Neuronal stem cell (in vitro differentiated cells): ENCODE measurements around the gene PLXNA3.

Experiments
- DNase-seq: peaks from one replicate; pipeline ENCODE4 v3.0.0-alpha.2; 2013; ENCODE audit warnings: low spot score
- H2AFZ ChIP-seq: one replicate; pipeline ENCODE4 v1.6.1; 2013; ENCODE audit warnings: mild to moderate bottlenecking, low read length, inconsistent platforms
- H2AK5ac ChIP-seq: 2 replicates; pipeline ENCODE4 v1.6.1; 2013; ENCODE audit warnings: low read depth, mild to moderate bottlenecking, inconsistent platforms, low read length, moderate library complexity, mixed read lengths
- H2BK120ac ChIP-seq: 2 replicates; pipeline ENCODE4 v1.6.1; 2013; ENCODE audit warnings: low read depth, mild to moderate bottlenecking, inconsistent platforms, low read length, moderate library complexity, mixed read lengths
- H2BK12ac ChIP-seq: one replicate; pipeline ENCODE4 v1.6.1; 2013; ENCODE audit warnings: low read length, inconsistent platforms
- H2BK15ac ChIP-seq: 2 replicates; pipeline ENCODE4 v1.6.1; 2013; ENCODE audit warnings: mild to moderate bottlenecking, low read length, inconsistent platforms, mixed read lengths
- H2BK5ac ChIP-seq: one replicate; pipeline ENCODE4 v1.6.1; 2013; ENCODE audit warnings: inconsistent platforms, mild to moderate bottlenecking, low read length, moderate library complexity
- H3K14ac ChIP-seq: one replicate; pipeline ENCODE4 v1.6.1; 2013; ENCODE audit warnings: low read length, inconsistent platforms
- H3K18ac ChIP-seq: 2 replicates; pipeline ENCODE4 v1.6.1; 2013; ENCODE audit warnings: low read length, inconsistent platforms
- H3K23ac ChIP-seq: 2 replicates; pipeline ENCODE4 v1.6.1; 2013; ENCODE audit warnings: low read depth, mild to moderate bottlenecking, mixed read lengths, low read length, inconsistent platforms; ENCODE audit not compliant: poor library complexity
- H3K27ac ChIP-seq: replicated peaks from 3 replicates; pipeline ENCODE4 v1.5.1; 2013; ENCODE audit warnings: low read length, inconsistent platforms
- H3K27me3 ChIP-seq, 3 experiments: 2 replicates each; pipeline ENCODE4 v1.6.1; 2013; ENCODE audit warnings: low read length in 3 of 3, mild to moderate bottlenecking in 2 of 3, inconsistent platforms in 1 of 3, low read depth in 1 of 3, mixed read lengths in 1 of 3, moderate library complexity in 1 of 3; ENCODE audit not compliant: control insufficient read depth in 3 of 3, insufficient read depth in 3 of 3
- H3K36me3 ChIP-seq, 2 donors: replicated peaks in 1 of 2; 2 replicates each; pipeline ENCODE4 v1.6.1; 2013; ENCODE audit warnings: low read length in 2 of 2; ENCODE audit not compliant: control insufficient read depth in 2 of 2, insufficient read depth in 2 of 2
- H3K4ac ChIP-seq: 2 replicates; pipeline ENCODE4 v1.6.1; 2013; ENCODE audit warnings: inconsistent platforms, mild to moderate bottlenecking, low read length, moderate library complexity
- H3K4me1 ChIP-seq, 2 donors: 1 replicate in 1 of 2; 2 replicates in 1 of 2; pipeline ENCODE4 v1.6.1; 2013; ENCODE audit warnings: low read length in 2 of 2, low read depth in 1 of 2; ENCODE audit not compliant: control insufficient read depth in 2 of 2, insufficient read depth in 1 of 2
- H3K4me2 ChIP-seq: one replicate; pipeline ENCODE4 v1.6.1; 2013; ENCODE audit warnings: mild to moderate bottlenecking, low read length, inconsistent platforms; ENCODE audit not compliant: insufficient read depth, poor library complexity, severe bottlenecking
- H3K4me3 ChIP-seq, 2 donors: 2 replicates each; pipeline ENCODE4 v1.5.1; 2013; ENCODE audit warnings: low read length in 2 of 2, mild to moderate bottlenecking in 2 of 2, inconsistent platforms in 1 of 2, moderate library complexity in 1 of 2
- H3K79me1 ChIP-seq: one replicate; pipeline ENCODE4 v1.6.1; 2013; ENCODE audit warnings: low read depth, mild to moderate bottlenecking, inconsistent platforms, low read length, moderate library complexity
- H3K9ac ChIP-seq: one replicate; pipeline ENCODE4 v1.6.1; 2013; ENCODE audit warnings: mild to moderate bottlenecking, low read depth, low read length, inconsistent platforms; ENCODE audit not compliant: poor library complexity
- H3K9me3 ChIP-seq, 2 donors: replicated peaks in 1 of 2; 2 replicates each; pipeline versions ENCODE3 to v1.6.1; 2013; ENCODE audit warnings: low read length in 2 of 2, mild to moderate bottlenecking in 2 of 2, inconsistent platforms in 1 of 2, low read depth in 1 of 2, mixed read lengths in 1 of 2, moderate library complexity in 1 of 2; ENCODE audit not compliant: control insufficient read depth in 2 of 2, insufficient read depth in 1 of 2
- H4K8ac ChIP-seq: one replicate; pipeline ENCODE4 v1.6.1; 2013; ENCODE audit warnings: low read depth, mild to moderate bottlenecking, inconsistent platforms, low read length, moderate library complexity
- H4K91ac ChIP-seq: one replicate; pipeline ENCODE4 v1.6.1; 2013; ENCODE audit warnings: low read length, low read depth, mild to moderate bottlenecking, inconsistent platforms; ENCODE audit not compliant: poor library complexity
- WGBS, 2 donors: extraction: QIAGEN DNeasy Blood & Tissue Kit; methylation state at CpG; one replicate each; pipeline ENCODE4 v1.1.7; 2013; ENCODE audit warnings: missing lambda C conversion rate in 2 of 2, mixed read lengths in 1 of 2; ENCODE audit not compliant: insufficient read length in 2 of 2, insufficient replicate concordance in 1 of 2; ENCODE audit errors: extremely low coverage in 2 of 2; 5-methylcytosine and 5-hydroxymethylcytosine counted together

The PLXNA3 gene

GRCh38 chrX:154441984-154442707 lies 15.9 kb upstream of the PLXNA3 start:
- Histone ChIP-seq H3K27ac (no peak overlapping the region), H3K79me1 (peaks cover 11% of the 10 kb centered on the region), H3K4me3 (no peak overlapping the region), H3K36me3 (peaks cover 23 to 50% of the 10 kb centered on the region in 2 donors), H3K4me1 (peaks cover 6 to 7% of the 10 kb centered on the region in 2 donors), H2AK5ac (no peak overlapping the region), H3K23ac (no peak overlapping the region), H3K18ac (no peak overlapping the region), H3K9ac (no peak overlapping the region), H4K91ac (no peak overlapping the region), H3K4ac (no peak overlapping the region), H2AFZ (no peak overlapping the region), H3K14ac (no peak overlapping the region), H2BK120ac (no peak overlapping the region), H2BK15ac (no peak overlapping the region), H3K27me3 (no peaks in the 10 kb centered on the region), H3K4me2 (no peak overlapping the region), H2BK12ac (no peak overlapping the region), H2BK5ac (no peak overlapping the region), H3K9me3 (no peaks in the 10 kb centered on the region), H4K8ac (no peak overlapping the region)
- WGBS, 2 donors, result no CpG with 5 or more reads among the region's 21 CpGs
- no peak for DNase-seq

GRCh38 chrX:154443479-154443910 lies 14.6 kb upstream of the PLXNA3 start:
- DNase-seq, result no peak

GRCh38 chrX:154443992-154444754 lies 13.9 kb upstream of the PLXNA3 start, which contains the start of gene FAM50A:
Gene FAM50A (plus strand): TSS chrX:154444141. CDS start chrX:154444236, 95 bp downstream.
- H4K8ac ChIP-seq, result peak within 1 kb of the TSS; percentile 17
- DNase-seq, result no peak
- peak within 1 kb of the TSS; percentile 20 for H3K23ac ChIP-seq
- no peak within 1 kb of the TSS for H3K4ac ChIP-seq
- H2BK12ac ChIP-seq, result no peak within 1 kb of the TSS
- H3K18ac ChIP-seq, result peak within 1 kb of the TSS; percentile 83
- H2BK5ac ChIP-seq, result no peak within 1 kb of the TSS
- H3K4me3 ChIP-seq, result peak within 1 kb of the TSS; percentile 55 to 85
- peaks cover 0 to 6% (median 0%) of the 10 kb centered on the region in 3 experiments for H3K27me3 ChIP-seq
- H4K91ac ChIP-seq, result no peak within 1 kb of the TSS
- no CpG with 5 or more reads among the region's 94 CpGs for WGBS, 2 donors
- no peaks in the 10 kb centered on the region for H3K9me3 ChIP-seq
- H2BK120ac ChIP-seq, result no peak within 1 kb of the TSS
- H3K79me1 ChIP-seq, result peaks cover 7% of the 10 kb centered on the region
- peak within 1 kb of the TSS; percentile 77 for H3K4me2 ChIP-seq
- peaks cover 0 to 3% of the 10 kb centered on the region in 2 donors for H3K4me1 ChIP-seq
- peak within 1 kb of the TSS; percentile 21 for H3K14ac ChIP-seq
- H3K9ac ChIP-seq, result peak within 1 kb of the TSS; percentile 84
- H2AFZ ChIP-seq, result peak within 1 kb of the TSS; percentile 84
- H2AK5ac ChIP-seq, result peak within 1 kb of the TSS; percentile 26
- H3K36me3 ChIP-seq, result peaks cover 23 to 55% of the 10 kb centered on the region in 2 donors
- peak within 1 kb of the TSS; percentile 31 for H3K27ac ChIP-seq
- H2BK15ac ChIP-seq, result no peak within 1 kb of the TSS

More at GRCh38 chrX:154443479-154443910, 14.6 kb upstream of the PLXNA3 start:
- H2BK5ac ChIP-seq, result no peak overlapping the region
- H3K27ac ChIP-seq, result peak overlapping the region; percentile 31
- H2BK120ac ChIP-seq, result no peak overlapping the region
- no peak overlapping the region for H4K91ac ChIP-seq
- H2BK12ac ChIP-seq, result no peak overlapping the region
- peak overlapping the region; percentile 73 for H3K4me2 ChIP-seq
- peaks cover 24 to 56% of the 10 kb centered on the region in 2 donors for H3K36me3 ChIP-seq
- H3K4me1 ChIP-seq, result peaks cover under 1 to 3% of the 10 kb centered on the region in 2 donors
- H3K4ac ChIP-seq, result no peak overlapping the region
- H3K27me3 ChIP-seq, result no peaks in the 10 kb centered on the region
- no CpG with 5 or more reads among the region's 10 CpGs for WGBS, 2 donors
- H3K14ac ChIP-seq, result no peak overlapping the region
- peak overlapping the region; percentile 17 for H4K8ac ChIP-seq
- H3K9ac ChIP-seq, result peak overlapping the region; percentile 44
- no peak overlapping the region for H2AK5ac ChIP-seq
- H3K79me1 ChIP-seq, result peaks cover 7% of the 10 kb centered on the region
- H3K9me3 ChIP-seq, result no peaks in the 10 kb centered on the region
- H3K18ac ChIP-seq, result no peak overlapping the region
- peak overlapping the region; percentile 20 for H3K23ac ChIP-seq
- H2BK15ac ChIP-seq, result no peak overlapping the region
- peak overlapping the region; percentile 49 for H2AFZ ChIP-seq
- H3K4me3 ChIP-seq, result peak overlapping the region; percentile 36 to 74
